Testis (tissue), 3 donors: ENCODE results near the gene RPS15. TPM values are rescaled to one million over a fixed set of nuclear protein-coding genes. Genes with fewer than 3 reads are reported as not detected.

Experiments
- DNase-seq: peaks from one replicate; pipeline ENCODE4 v3.0.0-alpha.2; 2019
- H3K27ac ChIP-seq, 2 donors: fragments of 200-600 bp; sonication (generic); one replicate each; pipeline ENCODE4 v1.5.1; 2019
- H3K27me3 ChIP-seq: fragments of 200-600 bp; sonication (generic); one replicate; pipeline ENCODE4 v1.5.1; 2019
- H3K36me3 ChIP-seq: fragments of 200-600 bp; sonication (generic); one replicate; pipeline ENCODE4 v1.5.1; 2017; ENCODE audit warnings: low read depth; ENCODE audit errors: missing control alignments
- H3K4me1 ChIP-seq: fragments of 200-600 bp; sonication (generic); one replicate; pipeline ENCODE4 v1.5.1; 2019
- H3K4me3 ChIP-seq, 2 donors: fragments of 200-600 bp; sonication (generic); one replicate each; pipeline ENCODE4 v1.5.1; 2017 to 2019
- H3K9me3 ChIP-seq: fragments of 200-600 bp; sonication (generic); one replicate; pipeline ENCODE4 v1.5.1; 2017
- CTCF ChIP-seq, 3 experiments: fragments of 450-650 bp in 2 of 3; fragments of 200-600 bp in 1 of 3; sonication (generic) in 1 of 3; IDR thresholded peaks; one replicate each; pipeline ENCODE4 v1.5.1; 2016 to 2019; ENCODE audit warnings: antibody characterized with exemption in 3 of 3, mild to moderate bottlenecking in 2 of 3, moderate library complexity in 1 of 3
- POLR2A ChIP-seq: fragments of 450-650 bp; IDR thresholded peaks from one replicate; pipeline ENCODE4 v1.6.1; 2017; ENCODE audit warnings: antibody characterized with exemption, mild to moderate bottlenecking, moderate library complexity
- WGBS, 2 donors: methylation state at CpG; one replicate each; pipeline ENCODE4 v1.1.5; 2018; 5-methylcytosine and 5-hydroxymethylcytosine counted together
- intact Hi-C: fragments of 100-400 bp; cut with DNase I; formaldehyde crosslinking; loops from one replicate; pipeline ENCODE4 v1.15.1; 2023; ENCODE audit warnings: low total_unique reads
- polyA plus RNA-seq: library from polyadenylated mRNA; stranded (reverse); fragments of 350-450 nt; fragmentation: Illumina TruSeq; extraction: RNeasy Lipid Tissue Mini Kit (QIAGEN cat#74804); gene quantifications from one replicate; pipeline ENCODE4 v1.2.3, GENCODE V29; 2014; ENCODE audit warnings: low read depth, low replicate concordance; ENCODE audit not compliant: insufficient read depth
- total RNA-seq, 2 donors: library from RNA; depleted of rRNA; stranded (reverse); fragments of >200 nt; gene quantifications; one replicate each; pipeline ENCODE4 v1.2.3, GENCODE V29; 2016

Gene RPS15
- total and polyA plus RNA-seq, 3 donors from 2014 or later, result 768 to 1,750 (median 1,248) TPM

DNA sequence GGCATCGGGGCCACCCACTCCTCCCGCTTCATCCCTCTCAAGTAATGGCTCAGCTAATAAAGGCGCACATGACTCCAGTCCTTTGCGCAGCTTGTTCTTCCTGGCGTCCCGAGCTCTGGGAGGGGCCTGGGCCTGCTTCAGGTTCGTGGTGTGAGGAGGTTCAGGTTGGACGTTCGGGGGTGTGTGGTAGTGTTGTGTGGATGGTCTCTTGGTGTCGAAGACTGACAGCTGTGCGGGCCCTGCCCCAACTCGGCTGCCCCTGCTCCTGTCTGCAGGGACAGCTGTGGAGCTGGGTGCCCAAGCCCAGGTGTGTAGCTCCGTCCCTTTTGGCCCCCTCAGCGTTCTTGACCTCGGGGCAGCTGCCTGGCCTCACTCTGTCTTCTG is 2.2 kb downstream of the RPS15 start:
- WGBS, 2 donors, result 62 to 68% methylated on average over 14 to 15 of the region's 15 CpGs
- no peaks in the 10 kb centered on the region for H3K36me3 ChIP-seq
- no peaks in the 10 kb centered on the region for H3K27me3 ChIP-seq
- H3K4me3 ChIP-seq, result peak overlapping the region in 1 of 2 donors; percentile 98
- TF ChIP-seq CTCF (IDR thresholded peaks at IDR 0.05) (no peak), POLR2A (no peak)
- intact Hi-C loops, result no loop called here
- peaks cover 13% of the 10 kb centered on the region for H3K4me1 ChIP-seq
- no peaks in the 10 kb centered on the region for H3K9me3 ChIP-seq
- H3K27ac ChIP-seq, result no peak overlapping the region
- DNase-seq, result no peak

- no peaks in the 10 kb centered on the region for H3K36me3 ChIP-seq
- no peak for DNase-seq
- intact Hi-C loops, result no loop called here
- TF ChIP-seq CTCF (IDR thresholded peaks at IDR 0.05), result no peak
- TF ChIP-seq POLR2A, result no peak
- peaks cover 3% of the 10 kb centered on the region for H3K27me3 ChIP-seq
- no peaks in the 10 kb centered on the region for H3K9me3 ChIP-seq
- peaks cover 19% of the 10 kb centered on the region for H3K4me1 ChIP-seq
- H3K27ac ChIP-seq, result no peak overlapping the region
- WGBS, 2 donors, result 68 to 88% methylated on average over 6 to 9 of the region's 9 CpGs
- no peak overlapping the region for H3K4me3 ChIP-seq
Observed at GRCh38 chr19:1441022-1441426, 2.8 kb downstream of the RPS15 start.

DNA sequence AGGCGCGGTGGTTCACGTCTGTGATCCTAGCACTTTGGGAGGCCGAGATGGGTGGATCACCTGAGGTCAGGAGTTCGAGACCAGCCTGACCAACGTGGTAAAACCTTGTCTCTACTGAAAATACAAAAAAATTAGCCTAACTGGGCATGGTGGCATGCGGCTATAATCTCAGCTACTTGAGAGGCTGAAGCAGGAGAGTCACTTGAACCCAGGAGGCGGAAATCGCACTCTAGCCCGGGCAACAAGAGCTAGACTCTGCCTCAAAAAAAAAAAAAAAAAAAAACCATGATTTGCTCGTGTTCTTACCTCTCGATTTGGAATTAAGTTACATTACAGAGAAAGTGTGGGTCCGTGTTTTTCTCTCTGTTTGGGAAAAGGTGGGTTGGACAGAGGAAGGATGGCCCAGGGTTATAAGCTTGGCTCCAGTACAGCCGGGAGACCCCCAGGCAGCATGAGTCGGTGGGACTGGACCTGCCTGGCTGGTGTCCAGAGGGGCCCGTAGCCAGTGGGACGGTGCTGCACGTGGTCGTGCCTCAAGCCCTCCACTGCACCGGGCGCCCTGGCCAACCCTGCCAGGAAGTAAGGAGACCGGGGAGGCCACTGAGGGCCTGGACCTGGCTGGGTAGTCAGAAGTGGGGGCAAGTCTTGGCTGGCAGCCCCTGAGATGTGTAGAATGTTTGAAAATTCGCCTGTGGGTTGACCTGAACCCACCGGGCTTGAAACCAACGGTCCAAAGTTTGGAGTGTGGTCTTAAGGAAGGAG is 3.7 kb downstream of the RPS15 start:
- H3K4me1 ChIP-seq, result peaks cover 20% of the 10 kb centered on the region
- no peak for TF ChIP-seq POLR2A
- TF ChIP-seq CTCF (IDR thresholded peaks at IDR 0.05), result no peak
- WGBS, 2 donors, result 87% methylated on average over 23 to 25 of the region's 25 CpGs
- H3K9me3 ChIP-seq, result no peaks in the 10 kb centered on the region
- H3K36me3 ChIP-seq, result no peaks in the 10 kb centered on the region
- no peak overlapping the region for H3K27ac ChIP-seq
- intact Hi-C loops, result no loop called here
- peaks cover 3% of the 10 kb centered on the region for H3K27me3 ChIP-seq
- H3K4me3 ChIP-seq, result no peak overlapping the region
- DNase-seq, result no peak

DNA sequence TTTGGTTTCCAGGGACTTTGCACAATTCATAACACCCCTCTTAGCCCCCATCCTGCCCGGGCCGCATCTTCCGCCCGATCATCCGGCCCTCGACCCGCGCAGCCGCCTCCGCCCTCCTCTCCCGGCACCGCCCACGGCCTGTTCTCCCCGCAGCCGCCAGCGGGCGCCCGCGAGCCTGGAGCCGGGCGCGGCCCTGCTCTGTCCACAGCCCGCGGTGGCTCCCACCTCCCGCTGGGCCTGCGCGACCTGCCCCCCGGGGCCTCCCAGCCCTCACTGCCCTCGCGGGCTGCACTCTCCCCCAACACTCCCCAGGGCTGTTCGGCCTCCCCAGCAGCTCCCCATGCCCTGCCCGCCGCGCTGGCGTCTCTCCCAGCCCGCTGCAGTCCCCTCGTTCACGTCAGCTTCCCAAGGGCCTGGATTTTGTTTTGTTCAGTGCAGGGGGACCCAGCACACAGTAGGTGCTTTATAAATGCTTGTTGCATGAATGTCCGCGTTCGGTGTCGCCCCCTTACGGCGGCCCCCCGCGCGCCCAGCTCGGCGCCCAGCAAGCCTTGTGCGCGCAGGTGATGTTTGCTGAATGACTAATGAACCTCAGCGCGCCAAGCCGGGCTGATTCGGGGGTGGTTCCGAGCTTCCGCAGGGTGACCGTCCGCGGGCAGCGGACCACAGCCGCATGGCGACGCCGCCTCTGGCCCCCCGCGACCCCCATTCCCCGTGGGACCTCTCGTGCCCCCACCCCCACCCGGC is 7.2 kb downstream of the RPS15 start:
- TF ChIP-seq POLR2A (no peak), CTCF (IDR thresholded peaks at IDR 0.05) (peak; percentile 58 to 90 (median 83))
- H3K27me3 ChIP-seq, result peaks cover 3% of the 10 kb centered on the region
- no peak overlapping the region for H3K27ac ChIP-seq

More for the DNA sequence above, 7.2 kb downstream of the RPS15 start:
- Histone ChIP-seq H3K4me3 (peak overlapping the region; percentile 34 to 45), H3K9me3 (no peaks in the 10 kb centered on the region), H3K36me3 (no peaks in the 10 kb centered on the region), H3K4me1 (peaks cover 13% of the 10 kb centered on the region)
- WGBS, 2 donors, result 0 to 4% methylated on average over 27 to 64 of the region's 70 CpGs
- peak; percentile 77 for DNase-seq
- intact Hi-C loops, result no loop called here
